Measurements from ENCODE around the gene CA4.
"Not testable (repeated sequence)": the region's sequence is repeated elsewhere in the genome, so short reads cannot be mapped to it uniquely, and the experiment has no call there.

Gene CA4

GRCh38 chr17:60149691-60150582, at the start of gene CA4:
Gene CA4 (plus strand): TSS chr17:60149973. CDS start chr17:60150035, 62 bp downstream.
- DNase-seq = no peak
- H3K4me3 Mint-ChIP-seq = peak within 1 kb of the TSS; percentile 11
- peaks cover 72% of the 10 kb centered on the region for H3K27me3 Mint-ChIP-seq
- no peaks in the 10 kb centered on the region for H3K9me3 Mint-ChIP-seq
- H3K4me1 Mint-ChIP-seq = peaks cover 14% of the 10 kb centered on the region
- ATAC-seq = no peak
- no peak within 1 kb of the TSS for H3K27ac Mint-ChIP-seq
- no peaks in the 10 kb centered on the region for H3K36me3 Mint-ChIP-seq (ENCODE audit: low read depth)

- H3K4me3 Mint-ChIP-seq; H3K36me3 Mint-ChIP-seq (ENCODE audit: low read depth); H3K9me3 Mint-ChIP-seq; ATAC-seq; DNase-seq; H3K27ac Mint-ChIP-seq; H3K4me1 Mint-ChIP-seq: not testable (repeated sequence)
- peaks cover 15% of the 10 kb centered on the region for H3K27me3 Mint-ChIP-seq
Measured at GRCh38 chr17:60100577-60100976, 49.2 kb upstream of the CA4 start.

GRCh38 chr17:60102015-60102631, 47.6 kb upstream of the CA4 start:
- Mint-ChIP-seq H3K27me3 (peaks cover 14% of the 10 kb centered on the region), H3K27ac (peak overlapping the region; percentile 9), H3K4me3 (peak overlapping the region; percentile 50), H3K4me1 (peaks cover 18% of the 10 kb centered on the region)
- H3K9me3 Mint-ChIP-seq; H3K36me3 Mint-ChIP-seq (ENCODE audit: low read depth); ATAC-seq; DNase-seq: not testable (repeated sequence)

GRCh38 chr17:60102632-60103096, 47.1 kb upstream of the CA4 start:
- Mint-ChIP-seq H3K4me1 (peaks cover 18% of the 10 kb centered on the region), H3K36me3 (ENCODE audit: low read depth) (no peaks in the 10 kb centered on the region), H3K4me3 (peak overlapping the region; percentile 50), H3K27ac (peak overlapping the region; percentile 9), H3K9me3 (no peaks in the 10 kb centered on the region), H3K27me3 (peaks cover 14% of the 10 kb centered on the region)
- DNase-seq = peak; percentile 51
- ATAC-seq = peak; percentile 78

GRCh38 chr17:60103957-60104356, 45.8 kb upstream of the CA4 start:
- DNase-seq (no peak), ATAC-seq (no peak)
- Mint-ChIP-seq H3K4me3 (no peak overlapping the region), H3K9me3 (no peaks in the 10 kb centered on the region), H3K27ac (no peak overlapping the region), H3K4me1 (peaks cover 18% of the 10 kb centered on the region), H3K27me3 (peaks cover 14% of the 10 kb centered on the region), H3K36me3 (ENCODE audit: low read depth) (no peaks in the 10 kb centered on the region)

GRCh38 chr17:60106340-60107059, 43.3 kb upstream of the CA4 start:
- peaks cover 18% of the 10 kb centered on the region for H3K4me1 Mint-ChIP-seq
- H3K36me3 Mint-ChIP-seq (ENCODE audit: low read depth) = no peaks in the 10 kb centered on the region
- peaks cover 13% of the 10 kb centered on the region for H3K27me3 Mint-ChIP-seq
- ATAC-seq (no peak), DNase-seq (no peak)
- H3K4me3 Mint-ChIP-seq = no peak overlapping the region
- no peak overlapping the region for H3K27ac Mint-ChIP-seq
- H3K9me3 Mint-ChIP-seq = no peaks in the 10 kb centered on the region

- no peaks in the 10 kb centered on the region for H3K9me3 Mint-ChIP-seq
- ATAC-seq (no peak), DNase-seq (no peak)
- H3K36me3 Mint-ChIP-seq (ENCODE audit: low read depth) = no peaks in the 10 kb centered on the region
- no peak overlapping the region for H3K4me3 Mint-ChIP-seq
- H3K4me1 Mint-ChIP-seq = peaks cover 12% of the 10 kb centered on the region
- H3K27ac Mint-ChIP-seq = no peak overlapping the region
- peaks cover 8% of the 10 kb centered on the region for H3K27me3 Mint-ChIP-seq
Measured at GRCh38 chr17:60107526-60108257, 42.1 kb upstream of the CA4 start.

GRCh38 chr17:60108309-60108708, 41.5 kb upstream of the CA4 start:
- not testable (repeated sequence) for H3K36me3 Mint-ChIP-seq (ENCODE audit: low read depth); H3K9me3 Mint-ChIP-seq; H3K27ac Mint-ChIP-seq; DNase-seq; H3K27me3 Mint-ChIP-seq; ATAC-seq; H3K4me1 Mint-ChIP-seq; H3K4me3 Mint-ChIP-seq

- Mint-ChIP-seq H3K27me3 (peaks cover 8% of the 10 kb centered on the region), H3K9me3 (no peaks in the 10 kb centered on the region), H3K27ac (no peak overlapping the region), H3K4me1 (peaks cover 10% of the 10 kb centered on the region), H3K36me3 (ENCODE audit: low read depth) (no peaks in the 10 kb centered on the region), H3K4me3 (no peak overlapping the region)
- ATAC-seq (no peak), DNase-seq (no peak)
Measured at GRCh38 chr17:60108712-60109111, 41.1 kb upstream of the CA4 start.

- no peak overlapping the region for H3K4me3 Mint-ChIP-seq
- no peaks in the 10 kb centered on the region for H3K9me3 Mint-ChIP-seq
- DNase-seq (no peak), ATAC-seq (no peak)
- no peaks in the 10 kb centered on the region for H3K36me3 Mint-ChIP-seq (ENCODE audit: low read depth)
- peaks cover 10% of the 10 kb centered on the region for H3K4me1 Mint-ChIP-seq
- H3K27me3 Mint-ChIP-seq = peaks cover 6% of the 10 kb centered on the region
- no peak overlapping the region for H3K27ac Mint-ChIP-seq
Measured at GRCh38 chr17:60109161-60109560, 40.6 kb upstream of the CA4 start.

GRCh38 chr17:60110586-60110985, 39.2 kb upstream of the CA4 start:
- Mint-ChIP-seq H3K27ac (no peak overlapping the region), H3K27me3 (peaks cover 6% of the 10 kb centered on the region), H3K4me1 (peaks cover 10% of the 10 kb centered on the region), H3K36me3 (ENCODE audit: low read depth) (no peaks in the 10 kb centered on the region), H3K4me3 (no peak overlapping the region), H3K9me3 (no peaks in the 10 kb centered on the region)
- no peak for ATAC-seq
- no peak for DNase-seq

- not testable (repeated sequence) for H3K9me3 Mint-ChIP-seq
Measured at GRCh38 chr17:60111661-60112060, 38.1 kb upstream of the CA4 start.

GRCh38 chr17:60115364-60115763, 34.4 kb upstream of the CA4 start:
- not testable (repeated sequence) for H3K27ac Mint-ChIP-seq; H3K27me3 Mint-ChIP-seq; H3K4me1 Mint-ChIP-seq; H3K4me3 Mint-ChIP-seq; H3K36me3 Mint-ChIP-seq (ENCODE audit: low read depth); DNase-seq; ATAC-seq; H3K9me3 Mint-ChIP-seq

More at GRCh38 chr17:60111661-60112060, 38.1 kb upstream of the CA4 start:
- not testable (repeated sequence) for H3K4me1 Mint-ChIP-seq; DNase-seq; ATAC-seq; H3K4me3 Mint-ChIP-seq; H3K27me3 Mint-ChIP-seq; H3K36me3 Mint-ChIP-seq (ENCODE audit: low read depth); H3K27ac Mint-ChIP-seq

- not testable (repeated sequence) for H3K27me3 Mint-ChIP-seq; H3K4me1 Mint-ChIP-seq; H3K36me3 Mint-ChIP-seq (ENCODE audit: low read depth); H3K9me3 Mint-ChIP-seq; H3K4me3 Mint-ChIP-seq; H3K27ac Mint-ChIP-seq; ATAC-seq; DNase-seq
Measured at GRCh38 chr17:60116196-60116595, 33.6 kb upstream of the CA4 start.
